ENCODE measurements around the gene FBLL1. TPM values are rescaled to one million over a fixed set of nuclear protein-coding genes. Genes with fewer than 3 reads are reported as not detected.
"Not testable (repeated sequence)": the region's sequence is repeated elsewhere in the genome, so short reads cannot be mapped to it uniquely, and the experiment has no call there.

Gene FBLL1
- 1.0 TPM for polyA plus RNA-seq (2013, experiment 1 of 2; ENCODE audit: insufficient read length)
- 1.1 TPM for polyA plus RNA-seq (2013, experiment 2 of 2; ENCODE audit: insufficient read length)

DNA sequence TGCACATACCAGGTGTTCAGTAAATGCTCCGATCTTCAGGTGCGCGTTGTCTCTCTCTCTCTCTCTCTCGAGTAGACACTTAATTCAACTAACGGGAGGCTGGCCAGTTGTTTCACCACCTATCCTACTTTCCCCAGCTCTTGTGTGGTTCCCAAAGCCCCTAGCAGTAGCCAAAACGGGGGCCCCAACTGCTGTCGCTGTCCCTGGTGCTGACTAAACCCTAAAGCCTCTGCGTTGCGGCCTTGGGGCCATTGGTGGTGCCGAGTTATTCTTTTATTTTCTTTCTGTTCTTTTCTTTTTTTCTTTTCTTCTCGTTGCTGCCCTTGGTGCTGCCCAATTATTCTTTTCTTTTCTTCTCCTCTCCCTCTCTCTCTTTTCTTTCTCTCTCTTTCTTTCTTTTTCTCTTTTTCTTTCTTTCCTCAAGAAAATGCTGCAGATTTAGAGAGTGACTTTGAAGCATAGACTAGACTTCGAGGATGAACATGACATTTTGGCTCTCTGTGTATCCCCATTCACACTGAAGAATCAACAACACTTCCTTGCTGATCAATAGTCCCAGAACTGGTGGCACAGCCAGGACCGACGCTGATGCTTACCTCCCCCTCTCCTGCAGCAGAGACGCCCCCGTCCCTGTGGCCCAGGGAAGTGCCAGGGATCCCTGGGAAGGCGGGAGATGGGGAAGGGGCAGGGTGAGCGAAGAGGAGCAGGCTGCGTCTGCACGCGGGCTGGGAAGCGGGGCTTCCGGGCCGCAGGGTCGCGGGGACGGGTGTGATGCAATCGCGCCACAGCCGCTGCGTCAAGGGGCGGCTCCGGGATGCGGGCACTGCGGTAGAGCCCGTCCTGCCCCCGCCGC is at the start of gene FBLL1:
FBLL1 (plus strand) TSS at position 785 of the 853 bp plus-strand sequence. CDS start 200 bp downstream, outside the sequence.
- peak; percentile 34 for DNase-seq

DNA sequence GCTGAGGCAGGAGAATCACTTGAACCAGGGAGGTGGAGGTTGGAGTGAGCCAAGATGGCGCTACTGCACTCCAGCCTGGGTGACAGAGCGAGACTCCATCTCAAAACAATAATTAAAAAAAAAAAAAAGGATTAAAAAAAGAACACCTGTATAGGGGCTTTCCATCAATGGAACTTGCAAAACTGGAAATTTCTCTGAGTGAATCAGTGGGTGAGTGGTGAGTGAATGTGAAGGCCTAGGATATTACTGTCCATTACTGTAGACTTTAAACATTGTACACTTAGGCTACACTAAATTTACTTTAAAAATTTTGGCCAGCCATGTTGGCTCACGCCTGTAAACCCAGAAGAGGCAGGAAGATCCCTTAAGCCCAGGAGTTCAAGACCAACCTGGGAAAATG is 48.5 kb upstream of the FBLL1 start:
- DNase-seq = no peak

DNA sequence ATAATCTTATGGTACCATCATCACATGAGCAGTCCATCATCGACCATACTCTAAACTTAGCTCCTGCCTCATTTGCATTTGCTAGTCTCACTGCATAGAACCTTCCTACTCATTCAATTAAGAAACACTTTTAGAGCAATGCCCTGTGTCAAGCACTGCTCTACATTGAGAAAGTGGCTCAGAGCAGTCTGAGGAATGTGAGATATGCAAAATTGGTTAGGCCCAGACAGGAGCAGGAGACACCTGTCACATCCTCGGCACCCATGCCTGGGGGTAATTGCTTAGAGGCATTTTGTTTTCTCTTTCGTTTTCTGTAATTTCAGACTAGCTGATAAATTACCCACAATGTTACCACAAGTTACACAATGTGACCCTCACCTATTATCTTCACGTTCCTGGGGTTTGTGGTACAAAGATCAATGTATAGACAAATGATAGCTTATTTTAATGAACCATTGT is 47.7 kb upstream of the FBLL1 start:
- no peak for DNase-seq

DNA sequence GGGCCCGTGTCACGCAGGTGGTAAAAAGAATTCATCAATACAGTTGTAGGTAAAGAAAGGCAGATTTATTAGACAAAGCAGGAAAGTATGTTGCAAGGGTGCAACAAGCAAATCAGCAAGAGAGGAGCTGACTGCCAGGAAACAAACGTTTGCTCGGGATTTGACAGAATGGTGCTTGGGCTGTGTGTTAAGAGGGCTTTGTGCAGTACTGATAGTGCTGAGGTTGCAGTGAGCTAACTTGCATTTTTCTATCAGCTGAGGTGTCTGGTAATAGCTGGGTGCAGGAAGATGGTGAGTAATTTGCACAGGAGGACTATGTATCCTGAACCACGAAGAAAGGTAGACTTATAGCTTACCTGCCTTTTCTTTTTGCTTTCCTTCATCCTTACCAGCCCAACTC is 46.7 kb upstream of the FBLL1 start:
- no peak for DNase-seq

DNA sequence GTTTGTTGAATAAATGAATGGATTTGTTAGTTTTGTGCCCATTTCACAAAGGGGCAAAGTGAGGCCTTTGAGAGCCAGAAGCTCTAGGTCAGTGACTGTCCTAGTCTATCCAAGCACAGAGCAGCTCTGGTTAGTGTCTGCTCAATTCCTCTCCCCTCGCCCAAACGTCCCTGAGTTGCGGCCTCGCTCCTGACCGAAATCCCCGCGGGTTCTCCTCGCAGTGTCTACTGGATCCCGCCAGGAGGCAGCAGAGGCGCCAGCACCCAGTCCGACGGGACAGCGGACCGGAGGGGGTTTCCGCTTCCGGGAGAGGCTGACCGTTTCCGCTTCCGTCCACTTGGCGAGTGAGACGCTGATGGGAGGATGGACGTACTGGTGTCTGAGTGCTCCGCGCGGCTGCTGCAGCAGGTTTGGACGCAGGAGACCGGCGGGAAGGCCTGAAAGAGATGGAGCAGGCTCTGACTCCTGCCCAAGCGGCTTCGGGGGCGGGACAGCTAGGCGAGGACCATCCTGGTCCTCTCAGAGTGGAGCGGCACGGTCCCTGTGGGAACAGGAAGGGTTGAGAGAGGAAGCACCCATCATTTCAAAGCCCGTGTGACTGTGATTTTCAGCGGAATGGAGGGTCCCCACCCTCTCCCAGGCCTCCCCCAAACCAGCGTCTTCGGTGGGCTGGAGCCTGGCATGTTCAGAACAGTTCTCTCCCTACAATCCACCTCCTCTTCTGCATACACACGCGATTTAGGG is 42.8 kb upstream of the FBLL1 start, which contains the start of gene RARS1:
RARS1 (plus strand) TSS at position 336 of the 744 bp plus-strand sequence; CDS start at position 364, 28 bp downstream.
- peak; percentile 92 for DNase-seq

DNA sequence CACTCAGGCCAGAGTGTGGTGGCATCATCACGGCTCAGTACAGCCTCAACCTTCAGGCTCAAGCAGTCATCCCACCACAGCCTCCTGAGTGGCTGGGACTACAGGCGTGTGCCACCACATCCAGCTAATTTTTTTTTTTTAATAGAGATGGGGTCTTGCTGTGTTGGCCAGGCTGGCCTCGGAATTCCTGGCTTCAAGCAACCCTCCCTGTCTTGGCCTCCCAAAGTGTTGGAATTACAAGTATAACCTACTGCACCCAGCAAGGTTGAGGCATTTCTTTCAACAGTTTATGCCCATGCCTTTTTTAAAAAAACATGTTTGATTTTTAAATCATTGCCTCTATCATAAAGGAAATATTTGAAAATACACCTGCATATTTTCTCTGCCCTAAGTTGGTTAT is 40.0 kb upstream of the FBLL1 start:
- no peak for DNase-seq

DNA sequence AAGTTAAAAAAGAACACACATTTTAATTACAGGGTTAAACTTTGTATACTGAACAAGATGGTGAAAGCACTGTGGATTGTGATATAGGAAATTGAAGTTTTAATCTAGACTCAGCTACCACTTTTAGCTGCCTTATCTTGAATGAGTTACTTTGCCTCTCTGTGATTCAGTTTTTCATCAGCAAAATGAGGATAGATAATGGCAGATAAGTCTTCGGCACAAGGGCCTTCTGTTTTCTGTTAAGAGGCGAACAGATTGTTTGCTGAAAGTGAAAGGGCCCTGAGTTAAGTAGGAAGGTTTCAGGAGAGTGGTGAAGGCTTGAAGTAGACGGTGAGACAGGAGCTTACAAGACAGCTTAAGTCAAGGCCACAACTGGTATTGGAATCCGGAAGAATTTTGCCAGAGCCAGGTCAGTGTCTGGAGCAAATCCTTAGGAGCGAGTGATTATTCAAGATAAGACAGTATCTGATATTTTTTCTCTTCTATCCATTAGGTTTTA is 35.0 kb upstream of the FBLL1 start:
- DNase-seq = no peak

DNA sequence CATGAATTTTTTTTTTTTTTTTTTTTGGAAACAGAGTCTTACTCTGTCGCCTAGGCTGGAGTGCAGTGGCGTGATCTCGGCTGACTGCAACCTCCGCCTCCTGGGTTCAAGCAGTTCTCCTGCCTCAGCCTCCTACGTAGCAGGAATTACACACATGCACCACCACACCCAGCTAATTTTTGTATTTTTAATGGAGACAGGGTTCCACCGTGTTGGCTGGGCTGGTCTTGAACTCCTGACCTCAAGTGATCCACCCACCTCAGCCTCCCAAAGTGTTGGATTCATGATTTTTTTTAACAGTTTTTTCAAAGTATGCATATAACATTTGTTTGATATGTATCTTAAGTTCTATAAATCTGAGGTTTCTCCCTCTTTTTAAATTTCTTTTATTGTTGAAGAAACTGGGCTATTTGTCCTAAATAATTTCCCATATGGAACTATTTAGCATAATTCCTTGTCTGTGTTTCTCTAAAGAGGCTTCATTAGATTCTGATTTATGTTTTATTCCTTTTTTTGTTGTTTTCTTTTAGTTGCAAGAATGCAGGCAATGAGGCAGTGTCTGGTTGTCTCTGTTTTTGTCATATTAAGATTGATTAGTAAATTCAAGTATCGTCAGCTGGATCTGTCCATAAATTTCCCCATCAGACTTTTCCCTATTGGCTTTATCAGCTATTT is 26.4 kb upstream of the FBLL1 start:
- DNase-seq = no peak

DNA sequence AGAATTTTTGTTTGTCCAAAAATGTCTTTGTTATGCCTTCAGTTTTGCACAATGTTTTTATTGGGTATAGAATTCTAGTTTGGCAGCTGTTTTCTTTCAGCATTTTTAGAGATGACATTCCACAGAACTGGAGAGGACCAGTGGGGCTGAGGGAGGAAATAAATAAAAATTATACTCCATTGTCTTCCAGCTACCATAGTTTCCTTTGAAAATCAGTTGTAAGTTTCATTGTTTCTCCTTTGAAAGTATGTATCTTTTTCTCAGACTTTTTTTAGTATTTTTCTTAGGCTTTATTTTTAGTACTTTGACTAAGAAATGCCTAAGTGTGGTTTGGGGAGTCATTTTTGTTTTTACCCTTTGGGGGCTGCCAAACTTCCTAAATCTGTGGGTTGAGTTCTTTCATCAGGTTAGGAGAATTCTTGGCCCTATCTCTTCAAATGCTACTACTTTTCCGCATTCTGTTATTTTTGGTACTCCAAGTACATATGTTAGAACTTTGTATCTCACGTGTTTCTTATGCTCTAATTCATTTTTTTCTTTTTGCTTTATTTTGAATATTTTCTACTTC is 15.2 kb upstream of the FBLL1 start:
- no peak for DNase-seq

DNA sequence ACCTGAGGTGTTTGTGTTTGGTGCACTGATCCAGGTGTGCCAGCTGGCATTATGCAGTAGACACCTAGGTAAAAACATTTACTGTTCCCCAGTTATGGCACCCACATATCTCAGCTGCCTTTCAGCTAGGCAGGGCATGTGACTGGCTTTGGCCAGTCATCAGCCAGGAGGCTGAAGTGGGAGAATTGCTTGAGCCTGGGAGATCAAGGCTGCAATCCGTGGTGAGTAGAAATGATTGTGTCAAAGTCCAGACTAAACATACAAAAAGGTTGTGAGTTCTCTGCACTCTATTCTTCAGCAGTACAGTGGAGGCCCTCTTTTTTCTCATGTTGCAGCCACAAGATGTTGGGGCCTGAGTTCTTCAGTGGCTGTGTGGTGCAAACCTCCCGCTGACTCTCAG is 3.2 kb upstream of the FBLL1 start:
- no peak for DNase-seq

DNA sequence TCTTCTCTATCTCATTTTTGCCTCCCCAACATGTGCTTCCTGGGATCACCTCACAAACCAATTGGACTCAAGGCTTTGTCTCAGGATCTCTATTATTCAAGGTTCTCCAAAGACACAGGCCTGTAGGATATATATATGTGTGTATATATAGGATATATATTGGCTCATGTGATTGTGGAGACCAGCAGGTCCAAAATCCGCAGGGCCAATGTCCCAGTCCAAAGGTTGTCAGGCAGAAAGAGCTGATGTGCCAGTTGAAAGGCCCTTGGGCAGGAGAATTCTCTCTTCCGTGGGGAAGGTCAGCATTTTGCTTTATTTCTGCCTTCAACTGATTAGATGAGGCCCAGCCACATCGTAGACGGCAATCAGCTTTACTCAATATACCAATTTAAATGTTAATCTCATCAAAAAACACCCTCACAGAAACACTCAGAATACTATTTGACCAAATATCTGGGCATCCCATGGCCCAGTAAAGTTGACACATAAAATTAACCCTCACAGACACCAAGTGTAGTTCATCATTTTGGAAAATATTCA is 1.3 kb upstream of the FBLL1 start:
- DNase-seq = no peak

DNA sequence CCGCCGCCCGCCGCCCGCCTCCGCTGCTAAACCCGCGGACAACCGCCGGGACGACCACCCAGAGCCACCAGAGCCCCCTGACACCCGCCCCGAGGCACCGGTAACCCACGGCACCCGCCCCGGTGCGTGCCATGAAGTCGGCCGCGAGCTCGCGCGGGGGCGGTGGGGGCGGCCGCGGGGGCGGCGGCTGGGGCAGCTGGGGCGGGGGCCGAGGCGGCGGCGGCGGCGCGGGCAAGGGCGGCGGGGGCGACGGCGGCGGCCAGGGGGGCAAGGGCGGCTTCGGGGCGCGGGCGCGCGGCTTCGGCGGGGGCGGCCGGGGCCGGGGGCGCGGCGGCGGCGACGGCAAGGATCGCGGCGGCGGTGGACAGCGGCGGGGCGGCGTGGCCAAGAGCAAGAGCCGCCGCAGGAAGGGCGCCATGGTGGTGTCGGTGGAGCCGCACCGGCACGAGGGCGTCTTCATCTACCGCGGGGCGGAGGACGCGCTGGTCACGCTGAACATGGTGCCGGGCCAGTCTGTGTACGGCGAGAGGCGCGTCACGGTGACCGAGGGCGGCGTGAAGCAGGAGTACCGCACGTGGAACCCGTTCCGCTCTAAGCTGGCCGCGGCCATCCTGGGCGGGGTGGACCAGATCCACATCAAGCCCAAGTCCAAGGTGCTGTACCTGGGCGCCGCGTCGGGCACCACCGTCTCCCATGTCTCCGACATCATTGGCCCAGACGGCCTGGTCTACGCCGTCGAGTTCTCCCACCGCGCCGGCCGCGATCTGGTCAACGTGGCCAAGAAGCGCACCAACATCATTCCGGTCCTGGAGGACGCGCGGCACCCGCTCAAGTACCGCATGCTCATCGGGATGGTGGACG is 499 bp downstream of the FBLL1 start:
- no peak for DNase-seq

DNA sequence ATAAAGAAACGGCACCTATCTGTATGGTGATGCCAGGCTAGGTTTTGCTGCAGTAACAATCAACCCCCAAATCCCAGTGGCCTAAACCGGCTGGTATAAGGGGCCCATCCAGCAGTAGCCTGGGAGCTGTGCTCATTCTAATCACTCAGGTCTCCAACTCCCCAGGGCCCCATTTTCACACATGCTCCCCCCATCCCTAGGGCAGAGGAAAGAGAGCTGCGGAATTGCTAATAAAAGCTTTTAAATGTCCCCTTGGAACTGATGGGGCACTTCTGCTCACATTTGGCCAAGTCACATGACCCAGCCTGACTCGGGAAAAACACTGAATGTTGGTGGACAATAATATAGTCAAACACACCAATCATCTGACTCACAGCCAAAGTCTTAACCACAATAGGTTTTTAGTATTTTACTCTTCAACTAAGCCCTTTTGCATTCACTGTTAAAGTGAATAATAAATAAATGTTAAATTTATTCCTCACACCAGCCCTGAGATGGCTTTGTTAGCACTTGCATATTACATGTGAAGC is 1.6 kb downstream of the FBLL1 start:
- DNase-seq = peak; percentile 26

DNA sequence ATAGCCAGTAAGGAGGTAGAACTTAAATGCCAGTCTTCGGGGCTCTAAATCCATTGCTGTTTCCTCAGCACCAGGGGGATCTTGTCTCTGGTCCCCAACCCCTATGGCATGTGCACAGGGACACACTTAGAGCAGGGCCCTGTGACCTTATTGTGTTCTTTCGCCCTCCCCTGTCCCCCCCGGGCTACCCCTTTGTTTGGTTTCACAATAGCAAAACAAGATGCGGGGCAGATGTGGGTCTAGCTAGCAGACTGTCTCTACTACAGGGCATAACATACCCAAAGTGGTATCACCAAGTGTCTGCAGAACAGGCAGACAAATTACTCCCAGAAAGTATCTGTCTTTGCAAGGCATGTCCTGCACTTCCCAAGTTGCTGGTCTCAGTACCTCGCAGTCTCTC is 2.1 kb downstream of the FBLL1 start:
- no peak for DNase-seq

DNA sequence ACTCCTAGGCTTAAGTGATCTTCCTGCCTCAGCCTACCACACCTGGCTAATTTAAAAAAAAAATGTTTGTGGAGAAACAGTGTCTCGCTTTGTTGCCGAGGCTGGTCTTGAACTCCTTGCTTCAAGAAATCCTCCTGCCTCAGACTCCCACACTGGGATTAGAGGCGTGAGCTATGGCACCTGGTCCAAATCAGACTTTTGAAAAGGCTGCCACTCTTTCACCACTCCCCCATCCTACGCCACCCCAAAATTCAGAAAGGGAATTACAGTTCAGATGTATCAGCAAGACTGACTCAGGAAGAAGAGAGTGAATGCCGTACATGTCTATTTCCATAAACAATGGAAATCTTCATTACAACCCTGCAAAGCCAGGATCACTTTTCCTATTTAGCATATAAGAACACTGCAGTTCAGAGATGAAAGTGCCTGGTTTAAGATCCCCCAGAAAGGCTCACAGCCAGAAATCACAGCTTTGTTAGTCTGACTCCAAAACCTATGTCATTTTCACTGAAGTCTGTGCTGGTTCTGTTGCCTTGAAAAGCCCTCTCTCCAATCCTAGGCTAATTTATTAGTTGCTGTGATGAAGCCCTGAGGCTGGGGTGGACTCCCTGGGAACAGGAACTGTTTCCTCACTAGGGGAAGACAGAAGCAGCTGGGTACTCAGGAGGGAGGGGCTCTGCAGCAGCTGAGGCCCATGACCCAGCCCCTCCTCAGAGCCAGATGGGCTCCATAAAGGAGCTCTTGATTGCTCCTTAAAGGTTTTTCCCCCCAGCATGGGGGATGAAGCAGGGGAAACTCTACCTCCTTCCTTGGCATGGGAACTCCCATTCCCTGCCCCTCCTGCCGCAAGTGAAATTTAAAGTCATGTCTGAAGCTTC is 3.1 kb downstream of the FBLL1 start:
- no peak for DNase-seq

DNA sequence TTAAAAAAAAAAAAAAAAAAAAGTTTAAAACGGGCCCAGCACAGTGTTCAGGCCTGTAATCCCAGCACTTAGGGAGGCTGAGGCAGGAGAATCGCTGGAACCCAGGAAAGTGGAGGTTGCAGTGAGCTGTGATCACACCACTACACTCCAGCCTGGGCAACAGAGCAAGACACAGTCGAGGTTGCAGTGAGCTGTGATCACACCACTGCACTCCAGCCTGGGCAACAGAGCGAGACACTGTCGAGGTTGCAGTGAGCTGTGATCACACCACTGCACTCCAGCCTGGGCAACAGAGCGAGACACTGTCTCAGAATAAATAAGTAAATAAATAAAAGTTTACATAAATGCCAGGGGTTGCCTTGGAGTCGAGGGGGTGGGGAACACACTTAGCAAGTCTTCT is 5.2 kb downstream of the FBLL1 start:
- DNase-seq = not testable (repeated sequence)

DNA sequence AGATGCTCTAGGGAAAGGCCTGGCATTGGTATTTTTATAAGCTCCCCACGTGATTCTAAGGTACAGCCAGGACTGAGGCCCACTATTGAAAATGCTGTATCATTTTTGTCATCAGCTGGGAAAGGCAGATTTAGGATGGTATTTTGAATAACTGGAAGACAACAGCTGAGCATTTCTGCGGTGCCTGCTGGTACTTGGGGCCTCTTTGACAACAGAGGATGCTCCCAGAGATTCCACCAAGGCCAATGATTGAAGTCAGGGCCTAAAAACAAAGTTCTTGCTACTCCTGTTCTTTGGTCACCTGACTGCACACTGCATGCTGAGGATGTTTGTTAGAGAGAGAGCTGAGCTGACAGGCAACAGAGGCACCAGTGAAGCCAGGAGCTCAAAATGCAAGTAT is 8.1 kb downstream of the FBLL1 start:
- DNase-seq = no peak

DNA sequence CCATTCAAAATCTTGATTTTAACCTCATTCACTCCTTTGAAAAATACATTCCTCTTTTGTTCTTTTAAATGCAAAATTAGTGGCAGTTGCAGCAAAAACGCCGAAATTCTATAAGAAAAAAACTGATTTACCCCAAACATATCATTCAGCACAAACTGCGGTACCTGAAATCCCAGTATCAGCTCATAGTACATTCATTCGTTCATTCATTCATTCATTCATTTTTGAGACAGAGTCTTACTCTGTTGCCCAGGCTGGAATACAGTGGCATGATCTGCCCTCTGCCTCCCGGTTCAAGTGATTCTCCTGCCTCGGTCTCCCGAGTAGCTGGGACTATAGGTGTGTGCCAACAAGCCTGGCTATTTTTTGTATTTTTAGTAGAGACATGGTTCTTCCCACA is 20.4 kb downstream of the FBLL1 start:
- DNase-seq = no peak

DNA sequence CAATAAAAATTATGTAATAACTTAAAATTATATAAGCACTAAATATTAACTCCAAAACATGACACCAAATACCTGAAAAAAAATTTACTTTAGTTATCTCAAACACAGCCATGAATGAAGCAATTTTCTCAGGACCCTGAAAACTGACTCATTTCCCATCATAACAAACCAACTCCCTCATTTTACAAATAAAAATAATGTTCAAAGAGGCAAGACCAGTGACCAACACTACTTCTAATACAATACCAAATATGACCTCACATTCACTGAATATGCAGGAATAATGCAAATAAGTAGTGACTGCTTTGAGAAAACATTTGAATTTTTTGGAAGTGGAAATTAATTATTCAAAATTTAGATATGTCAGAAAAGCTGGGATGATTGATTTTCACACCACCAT is 21.6 kb downstream of the FBLL1 start:
- no peak for DNase-seq

DNA sequence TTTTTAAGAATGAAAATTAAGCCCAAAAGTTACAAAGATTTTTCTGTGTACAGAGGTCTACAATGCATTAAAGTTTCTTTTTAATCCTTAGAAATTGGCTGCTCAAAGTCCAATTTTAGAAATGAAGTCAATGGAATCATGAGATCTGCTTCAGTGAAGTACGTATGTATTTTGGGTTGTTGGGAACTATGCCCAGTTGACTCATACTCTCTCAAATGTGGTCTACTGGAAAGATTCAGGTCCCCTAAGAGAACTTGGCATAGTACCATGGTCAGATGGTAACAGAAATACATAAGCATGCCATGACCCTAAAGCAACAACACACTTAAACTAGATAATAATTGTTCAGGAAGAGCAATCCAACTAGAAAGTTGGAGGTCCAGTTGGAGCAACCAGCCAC is 23.0 kb downstream of the FBLL1 start:
- peak; percentile 89 for DNase-seq

All from fibroblast of skin of abdomen (primary cell).